GM18505 (cell line): ENCODE data around the gene TRIO.

Experiments used
- ATAC-seq: cut with Tn5 transposase; IDR thresholded peaks from one replicate; pipeline ENCODE4 v1.9.1; 2021; ENCODE audit not compliant: unreplicated experiment
- POLR2A ChIP-seq: IDR thresholded peaks from 4 replicates; pipeline ENCODE4 v1.6.1; 2011; ENCODE audit warnings: borderline replicate concordance; ENCODE audit not compliant: insufficient read depth, insufficient read length; ENCODE audit errors: extremely low read depth

The TRIO gene

GRCh38 chr5:14174230-14174636 is 31.1 kb downstream of the TRIO start:
- ATAC-seq: no peak
- TF ChIP-seq POLR2A: no peak

- no peak for TF ChIP-seq POLR2A
- no peak for ATAC-seq
Observed at GRCh38 chr5:14175381-14175780, 32.2 kb downstream of the TRIO start.

- ATAC-seq: no peak
- no peak for TF ChIP-seq POLR2A
Observed at GRCh38 chr5:14176888-14177287, 33.7 kb downstream of the TRIO start.

- no peak for ATAC-seq
- no peak for TF ChIP-seq POLR2A
Observed at GRCh38 chr5:14177634-14178033, 34.5 kb downstream of the TRIO start.

- TF ChIP-seq POLR2A: no peak
- ATAC-seq: no peak
Observed at GRCh38 chr5:14178091-14178490, 34.9 kb downstream of the TRIO start.

- no peak for ATAC-seq
- no peak for TF ChIP-seq POLR2A
Observed at GRCh38 chr5:14178671-14179211, 35.6 kb downstream of the TRIO start.

GRCh38 chr5:14179446-14179845 is 36.3 kb downstream of the TRIO start:
- ATAC-seq: no peak
- no peak for TF ChIP-seq POLR2A

- TF ChIP-seq POLR2A: no peak
- ATAC-seq: no peak
Observed at GRCh38 chr5:14180437-14180836, 37.3 kb downstream of the TRIO start.

GRCh38 chr5:14181299-14181968 is 38.3 kb downstream of the TRIO start:
- no peak for ATAC-seq
- no peak for TF ChIP-seq POLR2A

GRCh38 chr5:14182761-14183160 is 39.6 kb downstream of the TRIO start:
- no peak for ATAC-seq
- TF ChIP-seq POLR2A: no peak

- ATAC-seq: no peak
- TF ChIP-seq POLR2A: no peak
Observed at GRCh38 chr5:14183187-14183939, 40.2 kb downstream of the TRIO start.

GRCh38 chr5:14184082-14184481 is 40.9 kb downstream of the TRIO start:
- TF ChIP-seq POLR2A: no peak
- ATAC-seq: no peak

- no peak for TF ChIP-seq POLR2A
- no peak for ATAC-seq
Observed at GRCh38 chr5:14184725-14185124, 41.6 kb downstream of the TRIO start.
